ACHN (cell line): ENCODE results near the gene RCBTB1.
A peak's percentile ranks its signal among the peaks of the same experiment; 100 is the strongest.

Source experiments
- DNase-seq: peaks from one replicate; pipeline ENCODE4 v3.0.0-alpha.2; 2015
- in situ Hi-C: cut with HindIII; loops from 2 replicates; pipeline ENCODE4 v1.10.0; 2017; ENCODE audit warnings: low sequenced_read_pairs, low pct_ligation_motif_present, low pct_unique_long_range_greater_than_20kb

The RCBTB1 gene

GRCh38 chr13:49494645-49495044 lies 90.7 kb downstream of the RCBTB1 start:
- in situ Hi-C loops = no loop called here
- peak; percentile 9 for DNase-seq

- DNase-seq = no peak
- in situ Hi-C loops = no loop called here
Observed at GRCh38 chr13:49488563-49488962, 96.8 kb downstream of the RCBTB1 start.
